Stimulated activated naive B cell treated with anti-CD40 and anti-IgM and Interleukin-4, amounts not matched to agents 10 μg/mL and 1 μg/mL and 100 μg/mL, for 72 hours (primary cell): Measurements from ENCODE around the gene AREL1.
"Not testable (repeated sequence)": the region's sequence is repeated elsewhere in the genome, so short reads cannot be mapped to it uniquely, and the experiment has no call there.

Source experiments
- ATAC-seq, 2 donors: fragments of 150-1000 bp; cut with Tn5 transposase; replicated peaks; 2 replicates each; pipeline ENCODE4 v1.10.0; 2021; ENCODE audit warnings: moderate library complexity in 1 of 2
- DNase-seq: peaks from one replicate; pipeline ENCODE4 v3.0.0; 2021
- H3K27ac Mint-ChIP-seq: one replicate; pipeline ENCODE4 v1.8.0; 2022; ENCODE audit warnings: mild to moderate bottlenecking, mixed read lengths
- H3K27me3 Mint-ChIP-seq, 2 donors: one replicate each; pipeline ENCODE4 v1.8.0; 2022; ENCODE audit warnings: mixed read lengths in 2 of 2
- H3K36me3 Mint-ChIP-seq, 2 donors: one replicate each; pipeline ENCODE4 v1.8.0; 2022; ENCODE audit warnings: mixed read lengths in 2 of 2, mild to moderate bottlenecking in 1 of 2
- H3K4me1 Mint-ChIP-seq, 2 donors: one replicate each; pipeline ENCODE4 v1.8.0; 2022; ENCODE audit warnings: mixed read lengths in 2 of 2, mild to moderate bottlenecking in 1 of 2
- H3K4me3 Mint-ChIP-seq, 2 donors: one replicate each; pipeline ENCODE4 v1.8.0; 2022; ENCODE audit warnings: mild to moderate bottlenecking in 2 of 2, mixed read lengths in 2 of 2, moderate library complexity in 1 of 2
- H3K9me3 Mint-ChIP-seq, 2 donors: one replicate each; pipeline ENCODE4 v1.8.0; 2022; ENCODE audit warnings: mixed read lengths in 2 of 2, mild to moderate bottlenecking in 1 of 2

Gene AREL1, protein sequence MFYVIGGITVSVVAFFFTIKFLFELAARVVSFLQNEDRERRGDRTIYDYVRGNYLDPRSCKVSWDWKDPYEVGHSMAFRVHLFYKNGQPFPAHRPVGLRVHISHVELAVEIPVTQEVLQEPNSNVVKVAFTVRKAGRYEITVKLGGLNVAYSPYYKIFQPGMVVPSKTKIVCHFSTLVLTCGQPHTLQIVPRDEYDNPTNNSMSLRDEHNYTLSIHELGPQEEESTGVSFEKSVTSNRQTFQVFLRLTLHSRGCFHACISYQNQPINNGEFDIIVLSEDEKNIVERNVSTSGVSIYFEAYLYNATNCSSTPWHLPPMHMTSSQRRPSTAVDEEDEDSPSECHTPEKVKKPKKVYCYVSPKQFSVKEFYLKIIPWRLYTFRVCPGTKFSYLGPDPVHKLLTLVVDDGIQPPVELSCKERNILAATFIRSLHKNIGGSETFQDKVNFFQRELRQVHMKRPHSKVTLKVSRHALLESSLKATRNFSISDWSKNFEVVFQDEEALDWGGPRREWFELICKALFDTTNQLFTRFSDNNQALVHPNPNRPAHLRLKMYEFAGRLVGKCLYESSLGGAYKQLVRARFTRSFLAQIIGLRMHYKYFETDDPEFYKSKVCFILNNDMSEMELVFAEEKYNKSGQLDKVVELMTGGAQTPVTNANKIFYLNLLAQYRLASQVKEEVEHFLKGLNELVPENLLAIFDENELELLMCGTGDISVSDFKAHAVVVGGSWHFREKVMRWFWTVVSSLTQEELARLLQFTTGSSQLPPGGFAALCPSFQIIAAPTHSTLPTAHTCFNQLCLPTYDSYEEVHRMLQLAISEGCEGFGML

DNA sequence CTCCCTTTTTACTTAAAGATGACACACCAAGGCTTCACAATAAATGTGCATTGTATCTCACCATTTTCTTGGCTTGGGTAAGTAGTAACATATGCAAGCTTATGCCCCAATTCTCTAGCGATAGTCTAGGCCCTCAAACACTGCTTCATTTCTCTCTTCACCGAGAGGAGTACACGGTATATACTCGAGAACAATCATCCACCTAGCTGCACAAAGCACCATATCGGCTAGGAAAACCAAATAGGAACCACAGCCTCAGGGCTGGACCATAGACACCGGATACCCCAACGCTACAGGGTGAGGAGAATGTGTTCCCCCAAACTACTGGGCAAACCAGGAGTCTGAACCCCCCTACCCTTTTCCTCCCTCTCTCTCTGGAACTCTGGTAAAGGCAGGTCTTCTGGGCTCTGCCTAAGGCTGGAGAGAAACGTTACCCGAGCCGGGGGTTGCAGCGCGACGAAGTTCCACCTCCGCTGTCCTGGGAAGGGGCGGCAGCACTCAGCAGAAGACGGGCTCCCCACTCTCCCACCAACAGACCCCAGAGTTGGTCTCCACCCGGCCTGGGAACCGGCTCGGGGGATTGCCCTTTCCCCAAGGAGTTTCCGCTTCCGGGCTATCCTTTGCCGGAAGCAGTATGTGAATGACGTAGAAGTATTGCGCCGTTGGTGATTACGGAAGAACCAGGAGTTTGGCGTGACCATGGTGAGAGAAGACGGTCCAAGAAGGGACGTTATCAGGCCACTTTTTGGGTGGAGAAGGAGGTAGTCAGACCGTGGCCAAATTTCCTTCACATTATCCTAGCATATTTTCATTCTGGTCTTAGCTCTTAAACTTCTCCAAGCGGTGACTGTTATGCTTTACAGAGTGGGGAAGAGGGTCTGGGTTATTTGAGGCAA is at the start of gene AREL1, which contains the start of gene FCF1:
TSS of gene AREL1 (minus strand) at position 582 of the 896 bp plus-strand sequence. CDS start 27,465 bp downstream, outside the sequence.
TSS of gene FCF1 (plus strand) at position 646 of the 896 bp plus-strand sequence. CDS start at position 700, 54 bp downstream.
- H3K27me3 Mint-ChIP-seq: no peaks in the 10 kb centered on the region
- DNase-seq (peak; percentile 82), ATAC-seq (peak; percentile 99)
- H3K9me3 Mint-ChIP-seq: no peaks in the 10 kb centered on the region
- H3K27ac Mint-ChIP-seq: peak within 1 kb of the TSS; percentile 97
- H3K36me3 Mint-ChIP-seq: peaks cover 13 to 18% of the 10 kb centered on the region in 2 donors
- peaks cover 14 to 45% of the 10 kb centered on the region in 2 donors for H3K4me1 Mint-ChIP-seq
- H3K4me3 Mint-ChIP-seq: peak within 1 kb of the TSS; percentile 91 to 93

DNA sequence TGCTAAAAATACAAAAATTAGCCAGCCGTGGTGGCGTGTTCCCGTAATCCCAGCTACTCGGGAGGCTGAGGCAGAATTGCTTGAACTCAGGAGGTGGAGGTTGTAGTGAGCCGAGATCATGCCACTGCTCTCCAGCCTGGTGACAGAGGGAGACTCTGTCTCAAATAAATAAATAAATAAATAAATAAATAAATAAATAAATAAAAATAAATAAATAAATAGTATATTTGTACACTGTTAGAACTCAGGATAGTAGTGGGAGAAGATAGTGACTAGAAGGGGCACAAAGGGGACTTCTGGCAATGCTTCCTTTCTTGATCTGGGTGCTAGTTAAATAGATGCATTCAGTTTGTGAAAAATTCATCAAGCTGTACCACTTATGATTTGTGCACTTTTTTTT is 45.6 kb upstream of the AREL1 start:
- not testable (repeated sequence) for H3K4me3 Mint-ChIP-seq

DNA sequence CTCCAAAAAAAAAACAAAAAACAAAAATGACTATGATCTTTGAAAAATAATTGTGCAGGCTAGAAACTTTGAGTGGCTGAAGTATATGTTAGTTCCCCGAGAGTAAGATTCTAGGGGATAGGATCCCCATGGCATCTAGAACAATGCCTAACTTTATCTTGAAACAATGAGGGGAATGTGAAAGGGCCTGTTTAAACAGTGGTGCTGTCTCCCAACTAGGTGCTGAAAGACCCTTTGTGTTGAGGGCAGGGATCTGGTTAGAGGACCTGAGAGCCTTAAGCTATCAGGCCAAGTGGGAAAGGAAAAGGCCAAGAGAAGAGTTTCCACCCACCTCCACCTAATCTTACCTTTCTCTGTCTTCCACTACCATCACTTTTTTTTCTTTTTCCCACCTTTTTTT is 43.4 kb upstream of the AREL1 start:
- Mint-ChIP-seq H3K4me3 (no peak overlapping the region), H3K27me3 (no peaks in the 10 kb centered on the region), H3K9me3 (peaks cover 10 to 12% of the 10 kb centered on the region in 2 donors), H3K4me1 (no peaks in the 10 kb centered on the region), H3K27ac (no peak overlapping the region), H3K36me3 (peaks cover 10 to 12% of the 10 kb centered on the region in 2 donors)
- no peak for ATAC-seq
- DNase-seq: no peak

More for the DNA sequence above, 45.6 kb upstream of the AREL1 start:
- not testable (repeated sequence) for H3K27me3 Mint-ChIP-seq, DNase-seq, H3K4me1 Mint-ChIP-seq, H3K36me3 Mint-ChIP-seq, H3K9me3 Mint-ChIP-seq, ATAC-seq, H3K27ac Mint-ChIP-seq

DNA sequence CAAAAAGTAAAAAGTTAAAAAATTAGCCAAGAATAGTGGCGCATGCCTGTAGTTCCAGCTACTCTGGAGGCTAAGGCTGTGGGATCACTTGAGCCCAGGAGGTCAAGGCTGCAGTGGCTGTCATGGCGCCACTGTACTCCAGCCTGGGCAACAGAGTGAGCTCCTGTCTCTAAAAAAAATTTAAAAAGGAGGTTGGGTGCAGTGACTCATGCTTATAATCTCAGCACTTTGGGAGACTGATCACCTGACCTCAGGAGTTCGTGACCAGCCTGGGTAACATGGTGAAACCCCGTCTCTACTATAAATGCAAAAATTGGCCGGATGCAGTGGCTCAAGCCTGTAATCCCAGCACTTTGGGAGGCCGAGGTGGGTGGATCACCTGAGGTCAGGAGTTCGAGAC is 42.0 kb upstream of the AREL1 start:
- Mint-ChIP-seq H3K27ac (no peak overlapping the region), H3K4me1 (no peaks in the 10 kb centered on the region), H3K27me3 (no peaks in the 10 kb centered on the region), H3K9me3 (peaks cover 10 to 12% of the 10 kb centered on the region in 2 donors), H3K4me3 (no peak overlapping the region), H3K36me3 (peaks cover 10 to 12% of the 10 kb centered on the region in 2 donors)
- DNase-seq (no peak), ATAC-seq (no peak)

DNA sequence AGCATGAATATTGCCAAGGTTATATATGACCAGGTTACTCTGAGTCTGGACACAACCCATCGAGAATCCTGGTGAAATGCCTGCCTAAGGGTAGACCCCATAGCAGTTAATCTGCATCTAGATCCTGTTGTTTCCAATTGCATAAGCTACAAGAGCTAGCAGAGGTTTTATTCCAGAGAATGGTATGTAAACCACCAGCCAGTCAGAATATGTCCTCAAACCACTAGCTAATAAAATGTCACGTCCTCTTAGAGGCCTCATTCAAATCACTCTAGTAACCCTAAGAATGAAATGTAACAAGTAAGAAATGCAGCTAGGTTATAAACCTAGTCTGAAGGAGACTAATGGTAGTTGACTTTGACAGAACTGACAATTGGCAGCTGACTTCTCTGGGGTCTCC is 41.3 kb upstream of the AREL1 start:
- DNase-seq: no peak
- no peaks in the 10 kb centered on the region for H3K4me1 Mint-ChIP-seq
- no peak overlapping the region for H3K4me3 Mint-ChIP-seq
- ATAC-seq: no peak
- H3K9me3 Mint-ChIP-seq: peaks cover 10 to 12% of the 10 kb centered on the region in 2 donors
- no peak overlapping the region for H3K27ac Mint-ChIP-seq
- H3K27me3 Mint-ChIP-seq: no peaks in the 10 kb centered on the region
- H3K36me3 Mint-ChIP-seq: peaks cover 10 to 12% of the 10 kb centered on the region in 2 donors

DNA sequence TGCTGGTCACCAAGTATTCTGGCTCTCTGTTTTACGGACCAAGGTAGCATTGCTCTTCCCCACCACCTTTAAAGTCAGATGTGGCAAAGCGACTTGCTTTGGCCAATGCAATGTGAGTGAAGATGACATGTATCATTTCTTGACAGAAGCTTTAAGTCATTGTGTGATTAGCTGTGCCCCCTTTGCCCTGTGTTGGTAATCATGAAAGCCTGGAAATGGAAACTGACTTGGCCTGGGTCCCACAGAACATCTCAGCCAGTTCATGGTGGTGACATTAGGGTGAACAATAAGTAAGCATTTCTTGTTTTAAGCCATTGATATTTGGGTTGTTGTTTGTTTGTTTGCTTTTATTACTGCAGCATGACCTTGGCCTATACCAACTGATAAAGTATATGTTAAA is 34.4 kb upstream of the AREL1 start:
- H3K36me3 Mint-ChIP-seq: peaks cover 4 to 6% of the 10 kb centered on the region in 2 donors
- no peak for DNase-seq
- peaks cover 5 to 6% of the 10 kb centered on the region in 2 donors for H3K9me3 Mint-ChIP-seq
- ATAC-seq: no peak
- no peak overlapping the region for H3K4me3 Mint-ChIP-seq
- H3K4me1 Mint-ChIP-seq: no peaks in the 10 kb centered on the region
- H3K27ac Mint-ChIP-seq: no peak overlapping the region
- H3K27me3 Mint-ChIP-seq: no peaks in the 10 kb centered on the region

DNA sequence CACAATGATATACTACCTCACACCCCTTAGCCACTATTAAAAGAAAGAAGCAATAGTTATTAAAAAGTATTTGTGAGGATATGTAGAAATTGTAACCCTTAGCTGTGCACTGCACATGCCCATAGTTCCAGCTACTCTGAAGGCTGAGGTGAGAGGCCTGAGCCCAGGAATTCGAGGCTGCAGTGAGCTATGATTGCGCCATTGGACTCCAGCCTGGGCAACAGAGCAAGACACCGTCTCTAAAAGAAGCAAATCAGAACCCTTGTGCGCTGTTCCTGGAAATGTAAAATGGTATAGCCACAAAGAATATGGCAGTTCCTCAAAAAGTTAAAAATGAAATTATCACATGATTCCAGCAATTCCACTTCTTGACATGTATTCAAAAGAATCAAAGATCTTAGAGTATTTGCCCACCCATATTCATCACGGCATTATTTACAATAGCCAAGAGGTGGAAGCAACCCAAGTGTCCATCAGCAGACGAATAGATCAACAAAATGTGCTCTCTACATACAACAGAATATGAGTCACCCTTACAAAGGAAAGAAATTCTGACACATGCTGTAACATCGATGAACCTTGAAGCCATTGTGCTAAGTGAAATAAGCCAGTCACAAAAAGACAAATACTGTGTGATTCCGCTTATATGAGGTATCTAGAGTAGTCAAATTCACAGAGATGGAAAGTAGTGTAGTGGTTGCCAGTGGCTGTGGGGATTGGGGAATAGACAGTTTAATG is 26.6 kb upstream of the AREL1 start:
- Mint-ChIP-seq H3K27me3 (no peaks in the 10 kb centered on the region), H3K4me3 (no peak overlapping the region), H3K4me1 (peaks cover 0 to 2% of the 10 kb centered on the region in 2 donors), H3K36me3 (peaks cover 23 to 44% of the 10 kb centered on the region in 2 donors), H3K27ac (no peak overlapping the region), H3K9me3 (no peaks in the 10 kb centered on the region)
- DNase-seq: no peak
- ATAC-seq: no peak

DNA sequence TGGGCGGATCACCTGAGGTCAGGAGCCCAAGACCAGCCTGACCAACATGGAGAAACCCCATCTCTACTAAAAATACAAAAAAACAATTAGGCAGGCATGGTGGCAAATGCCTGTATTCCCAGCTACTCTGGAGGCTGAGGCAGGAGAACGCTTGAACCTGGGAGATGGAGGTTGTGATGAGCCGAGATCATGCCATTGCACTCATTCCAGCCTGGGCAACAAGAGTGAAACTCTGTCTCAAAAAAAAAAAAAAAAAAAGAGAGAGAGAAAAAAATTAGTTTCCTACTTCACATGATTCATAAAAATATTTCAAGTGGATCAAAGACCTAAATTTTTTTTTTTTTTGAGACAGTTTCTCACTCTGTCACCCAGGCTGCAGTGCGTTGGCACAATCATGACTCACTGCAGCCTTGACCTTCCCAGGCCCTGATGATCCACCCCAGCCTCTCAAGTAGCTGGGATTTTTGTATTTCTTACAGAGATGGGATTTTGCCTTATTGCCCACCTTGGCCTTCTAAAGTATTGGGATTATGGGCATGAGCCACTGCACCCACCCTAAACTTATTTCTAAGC is 25.0 kb upstream of the AREL1 start:
- Mint-ChIP-seq H3K36me3 (peaks cover 24 to 51% of the 10 kb centered on the region in 2 donors), H3K4me1 (peaks cover 0 to 2% of the 10 kb centered on the region in 2 donors), H3K27me3 (no peaks in the 10 kb centered on the region), H3K27ac (no peak overlapping the region), H3K4me3 (no peak overlapping the region), H3K9me3 (no peaks in the 10 kb centered on the region)
- DNase-seq: no peak
- ATAC-seq: no peak

DNA sequence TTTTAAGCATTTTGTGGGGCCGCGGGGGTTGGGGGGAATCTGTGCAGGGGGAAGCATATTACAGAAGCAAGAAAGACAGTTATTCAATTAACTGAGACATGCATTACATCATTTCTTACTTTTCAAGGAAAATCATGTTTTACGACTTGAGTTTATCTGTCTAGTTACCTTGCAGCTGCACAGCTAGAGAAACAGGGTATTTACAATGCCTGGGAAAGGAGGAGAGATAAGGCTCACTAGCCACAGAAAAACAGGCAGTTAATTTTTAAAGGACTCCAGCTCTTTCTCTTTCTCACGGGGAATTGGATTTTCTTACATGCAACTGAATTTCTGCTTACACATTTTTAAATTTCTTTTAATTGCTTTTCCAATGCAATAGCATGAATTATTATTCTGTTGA is 22.2 kb upstream of the AREL1 start:
- Mint-ChIP-seq H3K36me3 (peaks cover 29 to 63% of the 10 kb centered on the region in 2 donors), H3K27ac (no peak overlapping the region)
- ATAC-seq: no peak

DNA sequence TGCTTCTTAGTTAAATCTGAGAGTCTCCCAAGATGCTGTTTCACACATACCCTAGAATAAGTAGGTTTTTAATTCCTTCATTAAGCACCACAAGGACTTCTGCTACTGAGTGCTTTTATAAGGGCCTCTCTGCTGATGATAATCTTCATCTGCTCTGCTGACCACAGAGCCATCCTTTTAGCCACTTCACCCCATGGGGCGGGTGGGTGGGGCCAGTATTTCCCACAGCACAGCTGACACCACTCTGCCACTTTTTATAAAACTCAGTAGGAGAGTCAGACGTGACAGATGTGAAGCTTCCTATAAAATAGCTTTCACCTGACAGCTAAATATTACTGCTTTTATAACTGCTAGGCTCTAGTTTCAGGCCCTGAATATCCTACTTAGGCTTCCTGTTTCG is 20.3 kb upstream of the AREL1 start:
- ATAC-seq: no peak

More for the DNA sequence above, 22.2 kb upstream of the AREL1 start:
- DNase-seq: no peak
- H3K9me3 Mint-ChIP-seq: no peaks in the 10 kb centered on the region
- no peaks in the 10 kb centered on the region for H3K27me3 Mint-ChIP-seq
- peaks cover 0 to 2% of the 10 kb centered on the region in 2 donors for H3K4me1 Mint-ChIP-seq
- H3K4me3 Mint-ChIP-seq: no peak overlapping the region

DNA sequence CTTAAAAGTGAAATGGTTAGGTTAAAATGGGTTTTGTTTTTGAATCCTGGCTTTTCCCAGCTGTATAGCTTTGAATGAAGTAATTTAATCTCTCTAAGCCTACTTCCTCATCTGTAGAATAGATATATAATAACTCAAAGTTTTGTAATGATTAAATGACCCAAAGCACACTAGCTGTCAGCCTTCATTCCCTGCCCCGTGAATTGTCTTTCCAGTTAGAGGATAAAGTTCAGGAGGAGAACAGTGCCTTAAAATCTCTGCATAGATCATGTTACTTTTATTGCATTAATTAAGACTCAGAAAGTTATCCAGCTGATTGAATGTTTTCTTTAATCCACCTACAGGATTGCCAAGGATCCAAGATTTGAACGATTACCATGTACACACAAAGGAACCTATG is 19.5 kb upstream of the AREL1 start:
- no peak for DNase-seq
- H3K27me3 Mint-ChIP-seq: no peaks in the 10 kb centered on the region
- ATAC-seq: no peak
- H3K27ac Mint-ChIP-seq: no peak overlapping the region
- no peak overlapping the region for H3K4me3 Mint-ChIP-seq
- H3K36me3 Mint-ChIP-seq: peaks cover 31 to 50% of the 10 kb centered on the region in 2 donors
- H3K4me1 Mint-ChIP-seq: no peaks in the 10 kb centered on the region
- H3K9me3 Mint-ChIP-seq: no peaks in the 10 kb centered on the region

More for the DNA sequence above, 20.3 kb upstream of the AREL1 start:
- H3K4me1 Mint-ChIP-seq: no peaks in the 10 kb centered on the region
- no peaks in the 10 kb centered on the region for H3K9me3 Mint-ChIP-seq
- peaks cover 27 to 53% of the 10 kb centered on the region in 2 donors for H3K36me3 Mint-ChIP-seq
- no peaks in the 10 kb centered on the region for H3K27me3 Mint-ChIP-seq
- no peak overlapping the region for H3K27ac Mint-ChIP-seq
- no peak overlapping the region for H3K4me3 Mint-ChIP-seq
- DNase-seq: no peak

DNA sequence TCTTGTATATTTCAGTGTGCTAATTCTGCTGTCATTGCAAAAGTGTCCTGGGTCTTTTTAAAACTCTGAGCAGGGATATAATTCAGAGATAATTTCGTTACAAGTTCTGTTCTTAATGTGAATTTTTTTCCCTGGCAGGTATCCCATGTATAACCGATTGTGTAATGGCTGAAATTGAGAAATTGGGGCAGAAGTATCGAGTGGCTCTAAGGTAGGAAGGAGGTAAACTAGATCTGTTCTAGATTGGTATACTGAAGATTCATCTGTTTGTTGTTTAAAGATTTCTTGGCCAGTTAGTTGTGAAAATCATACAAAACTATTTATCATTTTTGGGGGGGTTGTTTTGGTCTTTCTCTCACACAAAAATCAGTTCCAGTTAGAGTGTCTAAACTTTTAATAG is 10.3 kb upstream of the AREL1 start:
- H3K27ac Mint-ChIP-seq: no peak overlapping the region
- no peaks in the 10 kb centered on the region for H3K27me3 Mint-ChIP-seq
- no peak overlapping the region for H3K4me3 Mint-ChIP-seq
- peaks cover 31 to 39% of the 10 kb centered on the region in 2 donors for H3K36me3 Mint-ChIP-seq
- no peak for DNase-seq
- H3K4me1 Mint-ChIP-seq: peaks cover 0 to 3% of the 10 kb centered on the region in 2 donors
- no peak for ATAC-seq
- no peaks in the 10 kb centered on the region for H3K9me3 Mint-ChIP-seq

DNA sequence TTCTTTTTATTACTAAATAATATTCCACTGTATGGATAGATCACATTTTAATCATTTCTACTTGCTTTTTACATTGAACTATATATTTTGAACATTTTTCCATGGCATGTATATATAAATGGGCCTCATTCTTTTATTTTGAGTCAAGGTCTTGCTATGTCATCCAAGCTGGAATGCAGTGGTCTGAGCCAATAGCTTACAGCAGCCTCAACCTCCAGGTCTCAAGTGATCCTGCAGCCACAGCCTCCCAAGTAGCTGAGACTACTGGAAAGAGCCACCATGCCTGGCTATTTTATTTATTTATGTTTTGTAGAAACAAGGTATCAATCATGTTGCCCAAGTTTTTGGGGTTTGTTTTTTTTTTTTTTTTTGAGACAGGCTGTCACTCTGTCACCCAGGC is 7.6 kb upstream of the AREL1 start:
- ATAC-seq: no peak
- Mint-ChIP-seq H3K4me3 (no peak overlapping the region), H3K9me3 (no peaks in the 10 kb centered on the region), H3K4me1 (peaks cover 3 to 5% of the 10 kb centered on the region in 2 donors), H3K36me3 (peaks cover 35 to 44% of the 10 kb centered on the region in 2 donors), H3K27ac (no peak overlapping the region), H3K27me3 (no peaks in the 10 kb centered on the region)
- DNase-seq: no peak
